ENCODE results near the gene OR13C5.
"Not testable (repeated sequence)": the region's sequence is repeated elsewhere in the genome, so short reads cannot be mapped to it uniquely, and the experiment has no call there.

The OR13C5 gene

GRCh38 chr9:104599313-104599712 lies at the start of gene OR13C5:
TSS of gene OR13C5 (minus strand) at chr9:104599413. CDS start at chr9:104599413, 0 bp downstream.
- not testable (repeated sequence) for FAIRE-seq

- FAIRE-seq: no peak
Measured at GRCh38 chr9:104635456-104635855, 36.2 kb upstream of the OR13C5 start.

- FAIRE-seq: no peak
Measured at GRCh38 chr9:104633976-104634520, 34.8 kb upstream of the OR13C5 start.

- not testable (repeated sequence) for FAIRE-seq
Measured at GRCh38 chr9:104625964-104626363, 26.8 kb upstream of the OR13C5 start.

- no peak for FAIRE-seq
Measured at GRCh38 chr9:104618104-104618503, 18.9 kb upstream of the OR13C5 start, which contains the start of gene OR13C9. TSS of gene OR13C9 (minus strand) at chr9:104618204. CDS start at chr9:104618204, 0 bp downstream.

GRCh38 chr9:104617418-104617817 lies 18.2 kb upstream of the OR13C5 start:
- FAIRE-seq: no peak

GRCh38 chr9:104611213-104611612 lies 12.0 kb upstream of the OR13C5 start:
- FAIRE-seq: no peak

GRCh38 chr9:104608336-104608735 lies 9.1 kb upstream of the OR13C5 start:
- FAIRE-seq: no peak

- FAIRE-seq: no peak
Measured at GRCh38 chr9:104606152-104606551, 6.9 kb upstream of the OR13C5 start.

- FAIRE-seq: not testable (repeated sequence)
Measured at GRCh38 chr9:104605527-104605926, 6.3 kb upstream of the OR13C5 start, which contains the start of gene OR13C2. TSS of gene OR13C2 (minus strand) at chr9:104605627. CDS start at chr9:104605627, 0 bp downstream.

GRCh38 chr9:104604801-104605200 lies 5.6 kb upstream of the OR13C5 start:
- no peak for FAIRE-seq

GRCh38 chr9:104598749-104599148 lies 464 bp downstream of the OR13C5 start:
- not testable (repeated sequence) for FAIRE-seq

GRCh38 chr9:104589626-104590025 lies 9.6 kb downstream of the OR13C5 start:
- FAIRE-seq: no peak

- FAIRE-seq: no peak
Measured at GRCh38 chr9:104586496-104587180, 12.6 kb downstream of the OR13C5 start.

- no peak for FAIRE-seq
Measured at GRCh38 chr9:104580562-104580961, 18.7 kb downstream of the OR13C5 start.

GRCh38 chr9:104577263-104577662 lies 21.9 kb downstream of the OR13C5 start:
- no peak for FAIRE-seq

- FAIRE-seq: no peak
Measured at GRCh38 chr9:104575456-104575855, 23.8 kb downstream of the OR13C5 start.

- FAIRE-seq: no peak
Measured at GRCh38 chr9:104572612-104573011, 26.6 kb downstream of the OR13C5 start.

- no peak for FAIRE-seq
Measured at GRCh38 chr9:104568868-104569267, 30.3 kb downstream of the OR13C5 start, which contains the start of gene OR13C8. TSS of gene OR13C8 (plus strand) at chr9:104569168. CDS start at chr9:104569168, 0 bp downstream.

GRCh38 chr9:104564358-104564757 lies 34.9 kb downstream of the OR13C5 start:
- no peak for FAIRE-seq

- no peak for FAIRE-seq
Measured at GRCh38 chr9:104556830-104557634, 42.2 kb downstream of the OR13C5 start.

GRCh38 chr9:104555521-104555920 lies 43.7 kb downstream of the OR13C5 start:
- FAIRE-seq: no peak

GRCh38 chr9:104553261-104553660 lies 46.0 kb downstream of the OR13C5 start:
- no peak for FAIRE-seq
